NCI-H2107 treated with DMSO at 0.1 percent for 48 hours (cell line): ENCODE data around the gene DENND4B.

Experiments
- DNase-seq: peaks from one replicate; lab custom pipeline; 2025; ENCODE audit not compliant: unreplicated experiment; lab: John Stamatoyannopoulos, UW

DENND4B gene

GRCh38 chr1:153951183-153951582 lies 4.7 kb upstream of the DENND4B start:
- DNase-seq = no peak

GRCh38 chr1:153945795-153946621 lies 510 bp downstream of the DENND4B start:
- DNase-seq = no peak

GRCh38 chr1:153945131-153945794 lies 1.3 kb downstream of the DENND4B start:
- DNase-seq = no peak

GRCh38 chr1:153944827-153945117 lies 1.7 kb downstream of the DENND4B start:
- no peak for DNase-seq

- DNase-seq = no peak
These were observed 2.3 kb downstream of the DENND4B start for GRCh38 chr1:153944005-153944826.

GRCh38 chr1:153942766-153943549 lies 3.6 kb downstream of the DENND4B start:
- no peak for DNase-seq

GRCh38 chr1:153941826-153942725 lies 4.4 kb downstream of the DENND4B start:
- no peak for DNase-seq

- no peak for DNase-seq
These were observed 5.8 kb downstream of the DENND4B start for GRCh38 chr1:153940756-153941155.

GRCh38 chr1:153939476-153939875 lies 7.0 kb downstream of the DENND4B start:
- DNase-seq = no peak

GRCh38 chr1:153938996-153939395 lies 7.5 kb downstream of the DENND4B start:
- DNase-seq = no peak

GRCh38 chr1:153937331-153937730 lies 9.2 kb downstream of the DENND4B start:
- DNase-seq = no peak

- no peak for DNase-seq
These were observed 10.3 kb downstream of the DENND4B start for GRCh38 chr1:153936011-153936802.

GRCh38 chr1:153934746-153935145 lies 11.8 kb downstream of the DENND4B start:
- DNase-seq = no peak

GRCh38 chr1:153933955-153934354 lies 12.6 kb downstream of the DENND4B start:
- no peak for DNase-seq

- no peak for DNase-seq
These were observed 13.1 kb downstream of the DENND4B start for GRCh38 chr1:153933430-153933829.

- DNase-seq = no peak
These were observed 14.1 kb downstream of the DENND4B start for GRCh38 chr1:153932156-153933131.

GRCh38 chr1:153929981-153930948 lies 16.3 kb downstream of the DENND4B start:
- no peak for DNase-seq
